Chondrocyte (in vitro differentiated cells): ENCODE data around the gene ZPLD1. TPM values are rescaled to one million over a fixed set of nuclear protein-coding genes. Genes with fewer than 3 reads are reported as not detected.

Experiments
- DNase-seq: peaks from one replicate; pipeline ENCODE4 v3.0.0; 2021; ENCODE audit warnings: mixed read lengths, low spot score
- H3K27ac Mint-ChIP-seq: one replicate; pipeline ENCODE4 v1.8.0; 2021; ENCODE audit warnings: mild to moderate bottlenecking, moderate library complexity, mixed read lengths; ENCODE audit not compliant: unreplicated experiment
- H3K27me3 Mint-ChIP-seq: 2 replicates; pipeline ENCODE4 v1.8.0; 2021; ENCODE audit warnings: low read depth, mixed read lengths
- H3K36me3 Mint-ChIP-seq: 2 replicates; pipeline ENCODE4 v1.8.0; 2021; ENCODE audit warnings: low read depth, mixed read lengths
- H3K4me1 Mint-ChIP-seq: 2 replicates; pipeline ENCODE4 v1.8.0; 2021; ENCODE audit warnings: low read depth, mild to moderate bottlenecking, mixed read lengths
- H3K4me3 Mint-ChIP-seq: one replicate; pipeline ENCODE4 v1.8.0; 2021; ENCODE audit warnings: mild to moderate bottlenecking, moderate library complexity, mixed read lengths; ENCODE audit not compliant: unreplicated experiment
- H3K9me3 Mint-ChIP-seq: 2 replicates; pipeline ENCODE4 v1.8.0; 2021; ENCODE audit warnings: low read depth, mixed read lengths
- CTCF ChIP-seq: fragments of 200-600 bp; sonication (generic); IDR thresholded peaks from 2 replicates; pipeline ENCODE4 v1.5.0; 2021; ENCODE audit warnings: antibody characterized with exemption, mild to moderate bottlenecking, moderate library complexity
- total RNA-seq: library from RNA; stranded (reverse); gene quantifications from 3 replicates; pipeline ENCODE4 v1.2.1, GENCODE V29; 2021

ZPLD1 gene
- total RNA-seq, 1 donor from 2014 or later = not detected

- Mint-ChIP-seq H3K9me3 (no peaks in the 10 kb centered on the region), H3K4me1 (no peaks in the 10 kb centered on the region), H3K36me3 (no peaks in the 10 kb centered on the region), H3K4me3 (no peak overlapping the region), H3K27me3 (peaks cover 9% of the 10 kb centered on the region), H3K27ac (no peak overlapping the region)
- no peak for DNase-seq
- no peak for TF ChIP-seq CTCF
Measured at GRCh38 chr3:102484363-102484762, 49.5 kb downstream of the ZPLD1 start.

GRCh38 chr3:102485701-102486100 is 50.9 kb downstream of the ZPLD1 start:
- H3K4me1 Mint-ChIP-seq = no peaks in the 10 kb centered on the region
- H3K27me3 Mint-ChIP-seq = peaks cover 4% of the 10 kb centered on the region
- H3K4me3 Mint-ChIP-seq = no peak overlapping the region
- no peaks in the 10 kb centered on the region for H3K36me3 Mint-ChIP-seq
- no peak for TF ChIP-seq CTCF
- no peak for DNase-seq
- H3K27ac Mint-ChIP-seq = no peak overlapping the region
- peaks cover 2% of the 10 kb centered on the region for H3K9me3 Mint-ChIP-seq

- no peaks in the 10 kb centered on the region for H3K36me3 Mint-ChIP-seq
- no peaks in the 10 kb centered on the region for H3K4me1 Mint-ChIP-seq
- TF ChIP-seq CTCF = no peak
- peaks cover 1% of the 10 kb centered on the region for H3K27me3 Mint-ChIP-seq
- no peak for DNase-seq
- peaks cover 7% of the 10 kb centered on the region for H3K9me3 Mint-ChIP-seq
- H3K27ac Mint-ChIP-seq = no peak overlapping the region
- H3K4me3 Mint-ChIP-seq = no peak overlapping the region
Measured at GRCh38 chr3:102488331-102488730, 53.5 kb downstream of the ZPLD1 start.

- H3K27ac Mint-ChIP-seq = no peak overlapping the region
- no peaks in the 10 kb centered on the region for H3K4me1 Mint-ChIP-seq
Measured at GRCh38 chr3:102492300-102492699, 57.5 kb downstream of the ZPLD1 start.

GRCh38 chr3:102497571-102497970 is 62.8 kb downstream of the ZPLD1 start:
- Mint-ChIP-seq H3K27ac (no peak overlapping the region), H3K4me3 (no peak overlapping the region), H3K27me3 (peaks cover 5% of the 10 kb centered on the region), H3K9me3 (peaks cover 5% of the 10 kb centered on the region), H3K36me3 (no peaks in the 10 kb centered on the region), H3K4me1 (no peaks in the 10 kb centered on the region)
- no peak for TF ChIP-seq CTCF
- no peak for DNase-seq

More at GRCh38 chr3:102492300-102492699, 57.5 kb downstream of the ZPLD1 start:
- H3K4me3 Mint-ChIP-seq = no peak overlapping the region
- no peak for TF ChIP-seq CTCF
- DNase-seq = no peak
- no peaks in the 10 kb centered on the region for H3K27me3 Mint-ChIP-seq
- H3K36me3 Mint-ChIP-seq = no peaks in the 10 kb centered on the region
- peaks cover 7% of the 10 kb centered on the region for H3K9me3 Mint-ChIP-seq
